Stimulated activated naive CD8-positive, alpha-beta T cell treated with anti-CD3 and anti-CD28 coated beads, Interleukin-15, Interleukin-2, amounts not matched to agents 100 U/mL and 50 U/mL, for 24 hours (primary cell): Measurements from ENCODE around the gene RBMS3.
"Not testable (repeated sequence)": the region's sequence is repeated elsewhere in the genome, so short reads cannot be mapped to it uniquely, and the experiment has no call there.

Experiments used
- ATAC-seq: fragments of 150-1000 bp; cut with Tn5 transposase; one replicate; pipeline ENCODE4 v1.10.0; 2021
- DNase-seq: peaks from one replicate; pipeline ENCODE4 v3.0.0; 2021

RBMS3 gene

GRCh38 chr3:29618395-29619282 is 337.8 kb downstream of the RBMS3 start:
- ATAC-seq (no peak), DNase-seq (no peak)

- no peak for DNase-seq
- no peak for ATAC-seq
These were observed 338.8 kb downstream of the RBMS3 start for GRCh38 chr3:29619676-29620075.

GRCh38 chr3:29627136-29628117 is 346.6 kb downstream of the RBMS3 start:
- DNase-seq, result no peak
- no peak for ATAC-seq

- ATAC-seq (no peak), DNase-seq (no peak)
These were observed 347.9 kb downstream of the RBMS3 start for GRCh38 chr3:29628795-29629194.

- ATAC-seq, result no peak
- DNase-seq, result no peak
These were observed 355.0 kb downstream of the RBMS3 start for GRCh38 chr3:29635888-29636287.

- no peak for ATAC-seq
These were observed 356.2 kb downstream of the RBMS3 start for GRCh38 chr3:29637068-29637467.

GRCh38 chr3:29639578-29640290 is 358.9 kb downstream of the RBMS3 start:
- no peak for DNase-seq
- no peak for ATAC-seq

More at GRCh38 chr3:29637068-29637467, 356.2 kb downstream of the RBMS3 start:
- no peak for DNase-seq

- no peak for ATAC-seq
- no peak for DNase-seq
These were observed 361.6 kb downstream of the RBMS3 start for GRCh38 chr3:29642393-29643033.

- ATAC-seq, result no peak
These were observed 362.2 kb downstream of the RBMS3 start for GRCh38 chr3:29643034-29643425.

GRCh38 chr3:29644261-29644660 is 363.4 kb downstream of the RBMS3 start:
- DNase-seq, result no peak
- ATAC-seq, result no peak

More at GRCh38 chr3:29643034-29643425, 362.2 kb downstream of the RBMS3 start:
- DNase-seq, result no peak

GRCh38 chr3:29644956-29645636 is 364.2 kb downstream of the RBMS3 start:
- ATAC-seq, result no peak

GRCh38 chr3:29646043-29646442 is 365.2 kb downstream of the RBMS3 start:
- ATAC-seq, result no peak
- DNase-seq, result no peak

More at GRCh38 chr3:29644956-29645636, 364.2 kb downstream of the RBMS3 start:
- no peak for DNase-seq

- ATAC-seq (no peak), DNase-seq (no peak)
These were observed 369.1 kb downstream of the RBMS3 start for GRCh38 chr3:29649815-29650547.

GRCh38 chr3:29653680-29654079 is 372.8 kb downstream of the RBMS3 start:
- DNase-seq, result no peak
- no peak for ATAC-seq

- ATAC-seq, result no peak
- no peak for DNase-seq
These were observed 374.3 kb downstream of the RBMS3 start for GRCh38 chr3:29655015-29655747.

- ATAC-seq, result no peak
- no peak for DNase-seq
These were observed 384.8 kb downstream of the RBMS3 start for GRCh38 chr3:29665688-29666087.

GRCh38 chr3:29668233-29668632 is 387.4 kb downstream of the RBMS3 start:
- ATAC-seq (no peak), DNase-seq (no peak)

GRCh38 chr3:29668728-29669127 is 387.9 kb downstream of the RBMS3 start:
- DNase-seq, result no peak
- ATAC-seq, result no peak

- not testable (repeated sequence) for ATAC-seq, DNase-seq
These were observed 389.6 kb downstream of the RBMS3 start for GRCh38 chr3:29670476-29670875.
